HepG2 (cell line): ENCODE data around the gene C21orf58. TPM values are rescaled to one million over a fixed set of nuclear protein-coding genes. Genes with fewer than 3 reads are reported as not detected.

Source experiments
- SOX5 ChIP-seq: IDR thresholded peaks from 2 replicates; pipeline ENCODE4 v1.6.1; 2016; ENCODE audit warnings: borderline replicate concordance
- ZNF101 ChIP-seq: sonication (generic); formaldehyde crosslinking; IDR thresholded peaks from 2 replicates; pipeline ENCODE4 v1.4.0; 2020; ENCODE audit warnings: mild to moderate bottlenecking, low read depth, missing genetic modification reagents, borderline replicate concordance
- ZNF234 ChIP-seq: sonication (generic); formaldehyde crosslinking; conservative IDR thresholded peaks from 2 replicates; pipeline ENCODE4 v1.5.1; 2020; ENCODE audit warnings: mild to moderate bottlenecking, missing genetic modification reagents
- polyA plus RNA-seq, 8 experiments: library from polyadenylated mRNA; depleted of rRNA in 3 of 8; stranded (reverse) in 7 of 8; unstranded in 1 of 8; fragments of >200 nt; fragmentation: Illumina TruSeq in 4 of 8; extraction: Trizol in 4 of 8; gene quantifications; 2 replicates each; pipeline versions ENCODE4 v1.2.1 to v1.2.3, GENCODE V29; 2011 to 2016; ENCODE audit warnings: low read depth in 4 of 8, missing spikeins in 1 of 8, mixed read lengths in 1 of 8; ENCODE audit not compliant: insufficient read depth in 1 of 8
- total RNA-seq, 5 experiments: library from RNA; depleted of rRNA; stranded (reverse); fragments of >200 nt; fragmentation: Illumina TruSeq; extraction: Trizol; gene quantifications; 2 replicates each; pipeline ENCODE4 v1.2.3, GENCODE V29; 2016; ENCODE audit warnings: low read depth in 1 of 5
- TF ChIP-seq, protein P1 (sequence below): sonication (generic); formaldehyde crosslinking; IDR thresholded peaks from 2 replicates; pipeline ENCODE4 v1.8.1; 2023; ENCODE audit warnings: mild to moderate bottlenecking, inconsistent platforms, moderate library complexity, missing genetic modification reagents, borderline replicate concordance
- TF ChIP-seq, protein P2 (sequence below): sonication (generic); formaldehyde crosslinking; IDR thresholded peaks from 2 replicates; pipeline ENCODE4 v1.4.0; 2020; ENCODE audit warnings: missing genetic modification reagents
- TF ChIP-seq, protein P3 (sequence below): conservative IDR thresholded peaks from 2 replicates; pipeline ENCODE4 v1.6.1; 2018; ENCODE audit warnings: missing genetic modification reagents
- TF ChIP-seq, protein P4 (sequence below): sonication (generic); formaldehyde crosslinking; IDR thresholded peaks from 2 replicates; pipeline ENCODE4 v1.5.0; 2020; ENCODE audit warnings: mild to moderate bottlenecking, missing genetic modification reagents, moderate library complexity
- TF ChIP-seq, protein P5 (sequence below): sonication (generic); formaldehyde crosslinking; IDR thresholded peaks from 2 replicates; pipeline ENCODE4 v1.8.0; 2022; ENCODE audit warnings: mild to moderate bottlenecking, missing genetic modification reagents, moderate library complexity
- TF ChIP-seq, protein P6 (sequence below), 2 experiments: sonication (generic) in 1 of 2; formaldehyde crosslinking in 1 of 2; IDR thresholded peaks; 2 replicates each; pipeline versions ENCODE4 v1.4.0 to v1.6.1; 2016 to 2020; ENCODE audit warnings: borderline replicate concordance in 1 of 2, low read depth in 1 of 2, mild to moderate bottlenecking in 1 of 2, missing genetic modification reagents in 1 of 2
- TF ChIP-seq, protein P7 (sequence below): IDR thresholded peaks from 2 replicates; pipeline ENCODE4 v1.6.1; 2016; ENCODE audit warnings: missing compliant biosample characterization, missing genetic modification reagents, borderline replicate concordance
- TF ChIP-seq, protein P8 (sequence below): sonication (generic); formaldehyde crosslinking; IDR thresholded peaks from 2 replicates; pipeline ENCODE4 v1.5.0; 2020; ENCODE audit warnings: missing genetic modification reagents

The C21orf58 gene
- total and polyA plus RNA-seq, 2 of the 13 experiments (the other 11 are each of a cell fraction or from before 2014, with no cell fraction given), result 3.5 to 6.8 TPM

DNA sequence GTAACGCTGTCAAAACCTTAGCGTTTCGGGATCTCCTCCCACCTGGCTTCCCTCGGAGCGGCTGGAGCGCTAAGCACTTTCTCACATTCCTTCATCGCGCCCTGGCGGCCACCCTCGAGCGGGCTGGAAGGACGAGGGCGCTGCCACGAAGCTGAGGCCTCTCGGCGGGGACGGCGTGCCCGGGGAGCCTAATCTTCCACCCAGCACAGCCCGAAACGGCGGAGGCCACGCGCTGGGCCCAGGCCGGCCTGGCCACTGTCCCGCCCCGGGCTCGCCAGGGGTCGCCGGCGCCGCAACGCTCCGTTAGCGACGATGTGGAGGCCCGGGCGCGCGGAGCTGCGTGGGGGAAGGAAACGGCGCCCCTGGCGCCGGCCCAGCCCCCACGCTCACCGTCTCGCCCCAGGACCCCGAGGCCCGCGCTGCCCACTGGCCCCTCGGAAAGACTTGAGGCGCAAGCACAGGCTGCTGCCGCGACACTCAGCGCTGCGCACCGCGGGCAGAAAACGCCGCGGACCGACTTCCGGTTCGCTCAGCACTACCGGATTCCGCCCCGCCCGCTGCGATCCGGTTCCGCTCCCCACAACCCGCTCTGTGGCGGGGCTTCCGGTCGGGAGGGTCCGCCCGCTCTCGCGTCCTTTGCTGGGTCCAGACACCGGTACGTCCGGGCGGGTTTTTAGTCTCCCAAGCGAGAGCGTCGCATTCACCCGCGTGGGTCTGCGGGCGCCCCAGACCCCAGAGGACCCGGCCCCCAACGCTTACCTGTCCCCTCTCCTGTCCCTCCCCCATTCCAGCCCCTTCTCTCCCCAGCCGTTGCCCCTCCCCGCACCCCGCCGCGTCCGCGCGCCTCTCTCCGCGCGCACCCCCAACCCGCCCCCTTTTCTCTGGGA is 37.7 kb downstream of the C21orf58 start, which contains the start of gene YBEY (continued):
- TF ChIP-seq, protein P1, sequence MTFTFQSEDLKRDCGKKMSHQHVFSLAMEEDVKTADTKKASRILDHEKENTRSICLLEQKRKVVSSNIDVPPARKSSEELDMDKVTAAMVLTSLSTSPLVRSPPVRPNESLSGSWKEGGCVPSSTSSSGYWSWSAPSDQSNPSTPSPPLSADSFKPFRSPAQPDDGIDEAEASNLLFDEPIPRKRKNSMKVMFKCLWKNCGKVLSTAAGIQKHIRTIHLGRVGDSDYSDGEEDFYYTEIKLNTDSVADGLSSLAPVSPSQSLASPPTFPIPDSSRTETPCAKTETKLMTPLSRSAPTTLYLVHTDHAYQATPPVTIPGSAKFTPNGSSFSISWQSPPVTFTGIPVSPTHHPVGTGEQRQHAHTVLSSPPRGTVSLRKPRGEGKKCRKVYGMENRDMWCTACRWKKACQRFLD (CRISPR knock-in tag), result no peak
- TF ChIP-seq, protein P2, sequence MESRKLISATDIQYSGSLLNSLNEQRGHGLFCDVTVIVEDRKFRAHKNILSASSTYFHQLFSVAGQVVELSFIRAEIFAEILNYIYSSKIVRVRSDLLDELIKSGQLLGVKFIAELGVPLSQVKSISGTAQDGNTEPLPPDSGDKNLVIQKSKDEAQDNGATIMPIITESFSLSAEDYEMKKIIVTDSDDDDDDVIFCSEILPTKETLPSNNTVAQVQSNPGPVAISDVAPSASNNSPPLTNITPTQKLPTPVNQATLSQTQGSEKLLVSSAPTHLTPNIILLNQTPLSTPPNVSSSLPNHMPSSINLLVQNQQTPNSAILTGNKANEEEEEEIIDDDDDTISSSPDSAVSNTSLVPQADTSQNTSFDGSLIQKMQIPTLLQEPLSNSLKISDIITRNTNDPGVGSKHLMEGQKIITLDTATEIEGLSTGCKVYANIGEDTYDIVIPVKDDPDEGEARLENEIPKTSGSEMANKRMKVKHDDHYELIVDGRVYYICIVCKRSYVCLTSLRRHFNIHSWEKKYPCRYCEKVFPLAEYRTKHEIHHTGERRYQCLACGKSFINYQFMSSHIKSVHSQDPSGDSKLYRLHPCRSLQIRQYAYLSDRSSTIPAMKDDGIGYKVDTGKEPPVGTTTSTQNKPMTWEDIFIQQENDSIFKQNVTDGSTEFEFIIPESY (CRISPR knock-in tag), result peak; percentile 70
- TF ChIP-seq SOX5 (CRISPR knock-in tag) (no peak), ZNF234 (CRISPR knock-in tag) (no peak; the same call in 1 of the 2 replicates), ZNF101 (CRISPR knock-in tag) (no peak)
- TF ChIP-seq, protein P3, sequence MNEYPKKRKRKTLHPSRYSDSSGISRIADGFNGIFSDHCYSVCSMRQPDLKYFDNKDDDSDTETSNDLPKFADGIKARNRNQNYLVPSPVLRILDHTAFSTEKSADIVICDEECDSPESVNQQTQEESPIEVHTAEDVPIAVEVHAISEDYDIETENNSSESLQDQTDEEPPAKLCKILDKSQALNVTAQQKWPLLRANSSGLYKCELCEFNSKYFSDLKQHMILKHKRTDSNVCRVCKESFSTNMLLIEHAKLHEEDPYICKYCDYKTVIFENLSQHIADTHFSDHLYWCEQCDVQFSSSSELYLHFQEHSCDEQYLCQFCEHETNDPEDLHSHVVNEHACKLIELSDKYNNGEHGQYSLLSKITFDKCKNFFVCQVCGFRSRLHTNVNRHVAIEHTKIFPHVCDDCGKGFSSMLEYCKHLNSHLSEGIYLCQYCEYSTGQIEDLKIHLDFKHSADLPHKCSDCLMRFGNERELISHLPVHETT (CRISPR knock-in tag), result peak; percentile 100
- TF ChIP-seq, protein P4, sequence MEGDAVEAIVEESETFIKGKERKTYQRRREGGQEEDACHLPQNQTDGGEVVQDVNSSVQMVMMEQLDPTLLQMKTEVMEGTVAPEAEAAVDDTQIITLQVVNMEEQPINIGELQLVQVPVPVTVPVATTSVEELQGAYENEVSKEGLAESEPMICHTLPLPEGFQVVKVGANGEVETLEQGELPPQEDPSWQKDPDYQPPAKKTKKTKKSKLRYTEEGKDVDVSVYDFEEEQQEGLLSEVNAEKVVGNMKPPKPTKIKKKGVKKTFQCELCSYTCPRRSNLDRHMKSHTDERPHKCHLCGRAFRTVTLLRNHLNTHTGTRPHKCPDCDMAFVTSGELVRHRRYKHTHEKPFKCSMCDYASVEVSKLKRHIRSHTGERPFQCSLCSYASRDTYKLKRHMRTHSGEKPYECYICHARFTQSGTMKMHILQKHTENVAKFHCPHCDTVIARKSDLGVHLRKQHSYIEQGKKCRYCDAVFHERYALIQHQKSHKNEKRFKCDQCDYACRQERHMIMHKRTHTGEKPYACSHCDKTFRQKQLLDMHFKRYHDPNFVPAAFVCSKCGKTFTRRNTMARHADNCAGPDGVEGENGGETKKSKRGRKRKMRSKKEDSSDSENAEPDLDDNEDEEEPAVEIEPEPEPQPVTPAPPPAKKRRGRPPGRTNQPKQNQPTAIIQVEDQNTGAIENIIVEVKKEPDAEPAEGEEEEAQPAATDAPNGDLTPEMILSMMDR, result peak; percentile 62
- TF ChIP-seq, protein P5, sequence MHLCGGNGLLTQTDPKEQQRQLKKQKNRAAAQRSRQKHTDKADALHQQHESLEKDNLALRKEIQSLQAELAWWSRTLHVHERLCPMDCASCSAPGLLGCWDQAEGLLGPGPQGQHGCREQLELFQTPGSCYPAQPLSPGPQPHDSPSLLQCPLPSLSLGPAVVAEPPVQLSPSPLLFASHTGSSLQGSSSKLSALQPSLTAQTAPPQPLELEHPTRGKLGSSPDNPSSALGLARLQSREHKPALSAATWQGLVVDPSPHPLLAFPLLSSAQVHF (CRISPR knock-in tag), result no peak
- TF ChIP-seq, protein P6, sequence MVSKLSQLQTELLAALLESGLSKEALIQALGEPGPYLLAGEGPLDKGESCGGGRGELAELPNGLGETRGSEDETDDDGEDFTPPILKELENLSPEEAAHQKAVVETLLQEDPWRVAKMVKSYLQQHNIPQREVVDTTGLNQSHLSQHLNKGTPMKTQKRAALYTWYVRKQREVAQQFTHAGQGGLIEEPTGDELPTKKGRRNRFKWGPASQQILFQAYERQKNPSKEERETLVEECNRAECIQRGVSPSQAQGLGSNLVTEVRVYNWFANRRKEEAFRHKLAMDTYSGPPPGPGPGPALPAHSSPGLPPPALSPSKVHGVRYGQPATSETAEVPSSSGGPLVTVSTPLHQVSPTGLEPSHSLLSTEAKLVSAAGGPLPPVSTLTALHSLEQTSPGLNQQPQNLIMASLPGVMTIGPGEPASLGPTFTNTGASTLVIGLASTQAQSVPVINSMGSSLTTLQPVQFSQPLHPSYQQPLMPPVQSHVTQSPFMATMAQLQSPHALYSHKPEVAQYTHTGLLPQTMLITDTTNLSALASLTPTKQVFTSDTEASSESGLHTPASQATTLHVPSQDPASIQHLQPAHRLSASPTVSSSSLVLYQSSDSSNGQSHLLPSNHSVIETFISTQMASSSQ (IDR thresholded peaks at IDR 0.05; ENCODE audit: low read depth), result no peak
- TF ChIP-seq, protein P6 (CRISPR knock-in tag; IDR thresholded peaks at IDR 0.05; ENCODE audit: borderline replicate concordance), result peak; percentile 63; the same call in 1 of the 2 replicates
- TF ChIP-seq, protein P7, sequence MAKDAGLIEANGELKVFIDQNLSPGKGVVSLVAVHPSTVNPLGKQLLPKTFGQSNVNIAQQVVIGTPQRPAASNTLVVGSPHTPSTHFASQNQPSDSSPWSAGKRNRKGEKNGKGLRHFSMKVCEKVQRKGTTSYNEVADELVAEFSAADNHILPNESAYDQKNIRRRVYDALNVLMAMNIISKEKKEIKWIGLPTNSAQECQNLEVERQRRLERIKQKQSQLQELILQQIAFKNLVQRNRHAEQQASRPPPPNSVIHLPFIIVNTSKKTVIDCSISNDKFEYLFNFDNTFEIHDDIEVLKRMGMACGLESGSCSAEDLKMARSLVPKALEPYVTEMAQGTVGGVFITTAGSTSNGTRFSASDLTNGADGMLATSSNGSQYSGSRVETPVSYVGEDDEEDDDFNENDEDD (CRISPR knock-in tag), result peak; percentile 61; the same call in 1 of the 2 replicates
- TF ChIP-seq, protein P8, sequence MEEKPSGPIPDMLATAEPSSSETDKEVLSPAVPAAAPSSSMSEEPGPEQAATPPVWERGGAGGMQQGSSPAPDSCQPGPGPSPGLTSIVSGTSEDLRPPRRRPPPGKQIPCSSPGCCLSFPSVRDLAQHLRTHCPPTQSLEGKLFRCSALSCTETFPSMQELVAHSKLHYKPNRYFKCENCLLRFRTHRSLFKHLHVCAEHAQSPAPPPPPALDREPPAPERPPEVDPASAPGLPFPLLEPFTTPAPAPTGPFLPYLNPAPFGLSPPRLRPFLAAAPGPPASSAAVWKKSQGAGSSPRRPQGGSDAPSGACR, result peak; percentile 38; the same call in 1 of the 2 replicates
